HG03039 (cell line): ENCODE results near the gene CERS4.
A peak's percentile ranks its signal among the peaks of the same experiment; 100 is the strongest.
"Not testable (repeated sequence)": the region's sequence is repeated elsewhere in the genome, so short reads cannot be mapped to it uniquely, and the experiment has no call there.

Source experiments
- ATAC-seq: cut with Tn5 transposase; IDR thresholded peaks from one replicate; pipeline ENCODE4 v1.9.1; 2021; ENCODE audit warnings: mild to moderate bottlenecking, moderate library complexity; ENCODE audit not compliant: unreplicated experiment

Gene CERS4

GRCh38 chr19:8208922-8209461 is at the start of gene CERS4:
TSS of gene CERS4 (plus strand) at chr19:8209370. CDS start at chr19:8251077, 41,707 bp downstream.
- ATAC-seq, result peak; percentile 43

GRCh38 chr19:8161135-8161646 is 48.0 kb upstream of the CERS4 start:
- ATAC-seq, result no peak

GRCh38 chr19:8163759-8164158 is 45.4 kb upstream of the CERS4 start:
- no peak for ATAC-seq

- no peak for ATAC-seq
Measured at GRCh38 chr19:8167985-8168384, 41.2 kb upstream of the CERS4 start.

GRCh38 chr19:8168537-8168936 is 40.6 kb upstream of the CERS4 start:
- ATAC-seq, result no peak

- no peak for ATAC-seq
Measured at GRCh38 chr19:8174706-8175105, 34.5 kb upstream of the CERS4 start.

- no peak for ATAC-seq
Measured at GRCh38 chr19:8180018-8180417, 29.2 kb upstream of the CERS4 start.

- ATAC-seq, result no peak
Measured at GRCh38 chr19:8184274-8184673, 24.9 kb upstream of the CERS4 start.

GRCh38 chr19:8185343-8186068 is 23.7 kb upstream of the CERS4 start:
- ATAC-seq, result no peak

- ATAC-seq, result no peak
Measured at GRCh38 chr19:8192221-8192820, 16.8 kb upstream of the CERS4 start.

GRCh38 chr19:8194528-8195267 is 14.5 kb upstream of the CERS4 start:
- ATAC-seq, result no peak

- ATAC-seq, result no peak
Measured at GRCh38 chr19:8196271-8196927, 12.8 kb upstream of the CERS4 start.

- ATAC-seq, result not testable (repeated sequence)
Measured at GRCh38 chr19:8203288-8204120, 5.7 kb upstream of the CERS4 start.

- ATAC-seq, result no peak
Measured at GRCh38 chr19:8204961-8205360, 4.2 kb upstream of the CERS4 start.

- no peak for ATAC-seq
Measured at GRCh38 chr19:8206147-8207087, 2.8 kb upstream of the CERS4 start.

GRCh38 chr19:8207326-8207725 is 1.8 kb upstream of the CERS4 start:
- ATAC-seq, result not testable (repeated sequence)

GRCh38 chr19:8208119-8208921 is 850 bp upstream of the CERS4 start:
- peak; percentile 6 for ATAC-seq
